ENCODE data around the gene ETV4.
"Not testable (repeated sequence)": the region's sequence is repeated elsewhere in the genome, so short reads cannot be mapped to it uniquely, and the experiment has no call there.

ETV4 gene

GRCh38 chr17:43524945-43525575 lies 21.1 kb downstream of the ETV4 start:
- DNase-seq (ENCODE audit: insufficient read length, low spot score), result no peak
- TF ChIP-seq CTCF (IDR thresholded peaks at IDR 0.05; ENCODE audit: insufficient read depth, missing control alignments), result no peak
- FAIRE-seq, result no peak

DNA sequence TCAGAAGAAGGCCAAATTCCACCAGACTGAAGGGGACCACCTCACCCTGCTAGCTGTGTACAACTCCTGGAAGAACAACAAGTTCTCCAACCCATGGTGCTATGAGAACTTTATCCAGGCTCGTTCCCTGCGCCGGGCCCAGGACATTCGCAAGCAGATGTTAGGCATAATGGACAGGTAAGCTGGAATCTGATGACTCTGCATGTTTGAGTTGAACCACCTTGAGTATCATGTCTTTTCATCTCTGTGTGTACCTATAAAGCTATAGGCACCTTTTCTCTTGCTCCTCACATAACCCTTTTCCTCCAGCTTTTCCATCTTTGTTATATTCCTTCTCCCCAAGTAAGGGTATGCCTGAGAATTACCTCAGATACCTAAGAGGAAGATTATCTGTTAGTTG lies 24.8 kb downstream of the ETV4 start:
- FAIRE-seq, result no peak
- no peak for DNase-seq (ENCODE audit: insufficient read length, low spot score)
- TF ChIP-seq CTCF (IDR thresholded peaks at IDR 0.05; ENCODE audit: insufficient read depth, missing control alignments), result no peak

DNA sequence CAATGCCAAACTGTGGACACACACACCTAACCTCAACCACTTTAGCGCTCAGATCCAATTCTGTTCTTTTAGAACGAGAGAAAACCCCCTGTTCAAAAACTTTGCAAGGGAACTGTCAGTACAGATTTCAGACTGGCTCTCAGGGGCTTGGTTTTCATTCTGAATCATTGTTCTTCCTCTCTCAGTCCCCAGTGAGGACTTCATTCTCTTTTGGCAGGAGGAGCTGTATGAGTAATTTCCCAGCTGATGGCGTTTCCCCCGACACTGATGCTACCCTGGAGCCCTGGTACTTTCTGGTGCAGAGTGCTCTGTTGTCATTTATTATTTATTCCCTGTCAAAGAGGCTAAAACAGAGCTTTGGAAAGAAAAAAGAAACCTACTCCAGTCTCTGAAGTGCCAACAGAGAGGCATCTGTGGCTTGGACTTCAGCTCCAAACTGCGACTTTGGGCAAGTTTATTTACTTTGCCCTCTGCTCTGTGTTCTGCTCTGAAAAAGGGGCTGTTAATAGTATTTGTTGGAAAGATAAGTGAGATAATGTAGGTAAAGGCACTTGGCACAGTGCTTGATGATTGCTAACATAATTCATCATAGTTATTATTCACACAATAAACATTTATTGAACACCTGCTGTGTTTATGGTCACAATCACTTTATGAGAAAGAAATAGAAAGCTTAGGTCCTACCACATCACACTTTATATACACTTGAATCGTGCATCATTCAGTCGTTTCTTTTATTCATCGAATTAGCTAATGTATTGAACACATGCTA lies 28.3 kb downstream of the ETV4 start:
- FAIRE-seq (no peak), DNase-seq (ENCODE audit: insufficient read length, low spot score) (no peak)
- no peak for TF ChIP-seq CTCF (IDR thresholded peaks at IDR 0.05; ENCODE audit: insufficient read depth, missing control alignments)

- FAIRE-seq (no peak), DNase-seq (ENCODE audit: insufficient read length, low spot score) (no peak)
- no peak for TF ChIP-seq CTCF (IDR thresholded peaks at IDR 0.05; ENCODE audit: insufficient read depth, missing control alignments)
Observed at GRCh38 chr17:43517161-43517560, 29.0 kb downstream of the ETV4 start.

DNA sequence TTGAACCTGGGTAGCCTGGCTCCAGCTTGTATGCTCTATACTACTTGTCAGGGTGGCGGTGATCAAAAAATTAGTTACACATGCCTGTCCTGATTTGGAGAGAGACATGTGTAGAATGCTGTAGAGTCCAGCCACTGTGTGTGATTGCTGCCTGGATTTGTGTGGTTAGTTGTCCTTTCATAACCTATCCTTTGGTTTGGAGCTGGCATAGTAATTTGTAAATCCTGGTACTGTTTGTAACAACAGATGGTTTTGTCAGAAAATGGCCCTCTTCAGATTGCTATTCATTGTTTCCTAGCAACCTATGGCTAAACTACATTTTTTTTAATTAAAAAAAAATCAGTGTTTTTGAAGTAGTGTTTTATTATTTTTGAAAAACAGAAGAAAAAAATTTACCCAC lies 30.5 kb downstream of the ETV4 start:
- FAIRE-seq, result peak; percentile 29
- no peak for TF ChIP-seq CTCF (IDR thresholded peaks at IDR 0.05; ENCODE audit: insufficient read depth, missing control alignments)
- no peak for DNase-seq (ENCODE audit: insufficient read length, low spot score)

GRCh38 chr17:43511199-43511598 lies 34.9 kb downstream of the ETV4 start:
- not testable (repeated sequence) for FAIRE-seq; DNase-seq (ENCODE audit: insufficient read length, low spot score)

GRCh38 chr17:43509440-43509839 lies 36.7 kb downstream of the ETV4 start:
- DNase-seq (ENCODE audit: insufficient read length, low spot score); FAIRE-seq: not testable (repeated sequence)

- no peak for DNase-seq (ENCODE audit: insufficient read length, low spot score)
- TF ChIP-seq CTCF (IDR thresholded peaks at IDR 0.05; ENCODE audit: insufficient read depth, missing control alignments), result no peak
- FAIRE-seq, result no peak
Observed at GRCh38 chr17:43490621-43491020, 55.5 kb downstream of the ETV4 start.

Measured in D721Med (cell line).